Stimulated activated memory B cell treated with anti-CD40 and anti-IgM and Interleukin-4, amounts not matched to agents 10 μg/mL and 1 μg/mL and 100 μg/mL, for 72 hours (primary cell): ENCODE data around the gene SLC9C1.
"Not testable (repeated sequence)": the region's sequence is repeated elsewhere in the genome, so short reads cannot be mapped to it uniquely, and the experiment has no call there.

Source experiments
- ATAC-seq: fragments of 150-1000 bp; cut with Tn5 transposase; 2 replicates; pipeline ENCODE4 v1.10.0; 2021
- H3K27ac Mint-ChIP-seq: one replicate; pipeline ENCODE4 v1.8.0; 2022; ENCODE audit warnings: mild to moderate bottlenecking, mixed read lengths
- H3K27me3 Mint-ChIP-seq: one replicate; pipeline ENCODE4 v1.8.0; 2022; ENCODE audit warnings: mixed read lengths
- H3K36me3 Mint-ChIP-seq: one replicate; pipeline ENCODE4 v1.8.0; 2022; ENCODE audit warnings: mixed read lengths
- H3K4me1 Mint-ChIP-seq: one replicate; pipeline ENCODE4 v1.8.0; 2022; ENCODE audit warnings: mixed read lengths
- H3K4me3 Mint-ChIP-seq: one replicate; pipeline ENCODE4 v1.8.0; 2022; ENCODE audit warnings: mild to moderate bottlenecking, moderate library complexity, mixed read lengths
- H3K9me3 Mint-ChIP-seq: one replicate; pipeline ENCODE4 v1.8.0; 2022; ENCODE audit warnings: mixed read lengths

The SLC9C1 gene

DNA sequence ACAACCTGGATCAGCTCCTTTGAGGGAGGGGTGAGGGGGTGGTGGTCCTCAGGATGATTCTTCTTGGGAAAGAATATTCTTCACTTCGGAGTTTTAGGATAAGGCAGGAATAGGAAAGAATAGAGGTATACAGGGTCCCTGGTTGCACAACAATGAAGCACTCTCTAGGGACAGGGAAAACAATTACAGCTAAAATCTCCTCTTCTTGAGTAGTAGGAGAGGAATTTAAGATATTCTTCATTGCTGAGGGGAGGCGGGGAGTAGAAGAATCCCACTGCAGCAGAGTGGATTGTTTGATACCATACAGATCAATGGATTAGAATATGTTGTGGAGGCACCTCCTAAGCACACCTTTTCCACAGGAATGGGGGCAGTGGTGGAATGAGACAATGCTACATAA, 20.5 kb downstream of the SLC9C1 start:
- Mint-ChIP-seq H3K27ac (no peak overlapping the region), H3K9me3 (no peaks in the 10 kb centered on the region), H3K27me3 (no peaks in the 10 kb centered on the region), H3K4me1 (peaks cover 7% of the 10 kb centered on the region), H3K36me3 (no peaks in the 10 kb centered on the region), H3K4me3 (no peak overlapping the region)
- ATAC-seq: no peak

DNA sequence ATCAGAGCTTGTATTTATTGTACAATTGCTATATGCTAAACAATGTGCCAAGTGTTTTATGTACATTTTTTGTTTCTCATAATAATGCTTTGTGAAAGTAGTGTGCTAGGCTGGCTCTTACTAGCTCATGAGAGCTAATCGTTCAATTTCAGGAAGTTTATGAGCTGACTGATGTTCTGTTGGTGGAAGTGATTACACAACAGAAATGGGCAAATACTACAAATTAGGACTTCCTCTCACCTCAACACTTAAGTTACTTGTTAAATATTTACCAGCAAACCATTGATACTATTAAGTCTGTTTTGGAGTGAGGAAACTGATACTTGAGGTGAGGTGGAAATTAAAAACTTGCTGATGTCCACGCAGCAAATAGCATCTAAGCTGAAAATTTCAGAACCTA, 32.3 kb downstream of the SLC9C1 start:
- no peak overlapping the region for H3K4me3 Mint-ChIP-seq
- peaks cover 3% of the 10 kb centered on the region for H3K9me3 Mint-ChIP-seq
- no peaks in the 10 kb centered on the region for H3K36me3 Mint-ChIP-seq
- no peaks in the 10 kb centered on the region for H3K27me3 Mint-ChIP-seq
- ATAC-seq: no peak
- no peak overlapping the region for H3K27ac Mint-ChIP-seq
- H3K4me1 Mint-ChIP-seq: no peaks in the 10 kb centered on the region

- H3K36me3 Mint-ChIP-seq: peaks cover 2% of the 10 kb centered on the region
- no peak for ATAC-seq
These were observed 33.5 kb downstream of the SLC9C1 start for GRCh38 chr3:112260563-112260962.

DNA sequence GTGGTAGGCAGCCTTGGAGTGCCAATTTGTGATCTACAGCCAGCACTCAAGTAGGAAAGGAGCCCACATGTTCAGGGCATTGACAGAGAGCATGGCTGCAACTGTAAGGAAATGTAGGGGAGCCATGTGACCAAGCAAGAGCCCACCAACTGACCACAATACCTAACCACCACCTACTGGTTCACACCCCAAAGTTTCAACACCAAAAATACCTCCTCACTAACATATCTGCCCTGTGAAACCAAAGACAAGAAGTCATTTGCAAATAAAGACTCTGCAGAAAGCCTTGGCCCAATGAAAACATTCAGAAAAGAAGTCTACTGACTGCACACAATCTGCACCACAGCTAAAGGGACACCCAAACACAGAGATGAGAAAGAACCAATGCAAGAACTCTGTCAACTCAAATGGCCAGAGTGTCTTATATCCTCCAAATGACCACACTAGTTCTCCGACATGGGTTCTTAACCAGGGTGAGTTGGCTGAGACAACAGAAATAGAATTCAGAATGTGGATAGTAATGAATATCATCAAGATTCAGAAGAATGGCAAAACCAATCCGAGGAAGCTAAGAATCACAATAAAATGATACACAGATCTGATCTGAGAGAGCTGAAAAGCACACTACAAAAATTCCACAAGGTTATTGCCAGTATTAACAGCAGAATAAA, 40.6 kb downstream of the SLC9C1 start:
- peaks cover 19% of the 10 kb centered on the region for H3K9me3 Mint-ChIP-seq
- no peak overlapping the region for H3K4me3 Mint-ChIP-seq
- H3K36me3 Mint-ChIP-seq: peaks cover 29% of the 10 kb centered on the region
- H3K4me1 Mint-ChIP-seq: no peaks in the 10 kb centered on the region
- no peak for ATAC-seq
- H3K27me3 Mint-ChIP-seq: peaks cover 9% of the 10 kb centered on the region
- H3K27ac Mint-ChIP-seq: no peak overlapping the region

More at GRCh38 chr3:112260563-112260962, 33.5 kb downstream of the SLC9C1 start:
- Mint-ChIP-seq H3K4me1 (no peaks in the 10 kb centered on the region), H3K27ac (no peak overlapping the region), H3K4me3 (no peak overlapping the region), H3K27me3 (peaks cover under 1% of the 10 kb centered on the region), H3K9me3 (peaks cover 7% of the 10 kb centered on the region)

DNA sequence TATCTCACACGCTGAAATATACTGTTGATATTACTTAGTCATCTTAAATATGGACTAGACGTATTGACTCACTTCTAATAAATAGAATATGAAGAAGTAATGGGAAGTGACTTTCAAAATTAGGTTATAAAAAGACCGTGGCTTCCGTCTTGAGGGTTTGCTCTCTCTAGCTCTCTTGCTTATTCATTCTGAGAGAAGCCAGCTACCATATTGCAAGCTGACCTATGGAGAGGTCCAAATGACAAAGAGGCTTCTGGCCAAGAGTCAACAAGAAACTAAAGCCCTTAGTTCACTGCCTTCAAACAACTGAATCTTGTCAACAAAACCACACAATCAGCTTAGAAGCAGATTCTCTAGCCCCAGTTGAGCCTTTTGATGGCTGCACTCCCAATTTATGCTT, 46.1 kb downstream of the SLC9C1 start:
- no peak overlapping the region for H3K27ac Mint-ChIP-seq
- H3K4me1 Mint-ChIP-seq: no peaks in the 10 kb centered on the region
- ATAC-seq: no peak
- H3K27me3 Mint-ChIP-seq: no peaks in the 10 kb centered on the region
- H3K4me3 Mint-ChIP-seq: no peak overlapping the region
- H3K9me3 Mint-ChIP-seq: no peaks in the 10 kb centered on the region
- peaks cover 5% of the 10 kb centered on the region for H3K36me3 Mint-ChIP-seq

GRCh38 chr3:112247350-112247749, 46.7 kb downstream of the SLC9C1 start:
- Mint-ChIP-seq H3K36me3 (peaks cover 5% of the 10 kb centered on the region), H3K27ac (no peak overlapping the region), H3K27me3 (no peaks in the 10 kb centered on the region), H3K4me3 (no peak overlapping the region), H3K9me3 (no peaks in the 10 kb centered on the region), H3K4me1 (no peaks in the 10 kb centered on the region)
- ATAC-seq: no peak

- Mint-ChIP-seq H3K4me1 (no peaks in the 10 kb centered on the region), H3K27me3 (no peaks in the 10 kb centered on the region), H3K4me3 (no peak overlapping the region), H3K36me3 (no peaks in the 10 kb centered on the region), H3K27ac (no peak overlapping the region), H3K9me3 (no peaks in the 10 kb centered on the region)
- ATAC-seq: no peak
These were observed 60.9 kb downstream of the SLC9C1 start for GRCh38 chr3:112233083-112233482.

- H3K4me3 Mint-ChIP-seq: no peak overlapping the region
- no peaks in the 10 kb centered on the region for H3K36me3 Mint-ChIP-seq
- no peaks in the 10 kb centered on the region for H3K9me3 Mint-ChIP-seq
- no peaks in the 10 kb centered on the region for H3K27me3 Mint-ChIP-seq
- H3K27ac Mint-ChIP-seq: no peak overlapping the region
- ATAC-seq: no peak
- no peaks in the 10 kb centered on the region for H3K4me1 Mint-ChIP-seq
These were observed 62.3 kb downstream of the SLC9C1 start for GRCh38 chr3:112231727-112232126.

DNA sequence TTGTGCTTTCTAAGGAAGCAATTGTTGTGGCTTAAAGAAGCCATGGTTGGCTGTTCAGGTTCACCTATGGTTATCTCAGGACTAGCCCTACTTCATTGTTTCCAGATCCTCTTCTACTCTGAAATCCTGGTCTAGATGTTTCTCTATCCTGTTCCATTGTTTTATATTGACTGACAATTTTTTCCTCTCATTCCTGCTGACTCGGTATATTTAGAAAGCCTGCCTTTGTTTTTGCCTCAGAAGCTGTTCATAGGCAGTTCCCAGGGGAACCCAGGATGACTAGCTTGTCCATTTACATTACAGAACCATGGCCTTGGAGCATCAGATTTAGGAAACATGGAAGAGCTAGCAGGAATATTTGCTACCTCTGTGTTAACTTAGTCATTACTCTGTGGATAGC, 64.0 kb downstream of the SLC9C1 start:
- Mint-ChIP-seq H3K4me3 (no peak overlapping the region), H3K36me3 (peaks cover 9% of the 10 kb centered on the region), H3K27ac (no peak overlapping the region), H3K27me3 (peaks cover 8% of the 10 kb centered on the region), H3K4me1 (no peaks in the 10 kb centered on the region), H3K9me3 (peaks cover 10% of the 10 kb centered on the region)
- ATAC-seq: no peak

DNA sequence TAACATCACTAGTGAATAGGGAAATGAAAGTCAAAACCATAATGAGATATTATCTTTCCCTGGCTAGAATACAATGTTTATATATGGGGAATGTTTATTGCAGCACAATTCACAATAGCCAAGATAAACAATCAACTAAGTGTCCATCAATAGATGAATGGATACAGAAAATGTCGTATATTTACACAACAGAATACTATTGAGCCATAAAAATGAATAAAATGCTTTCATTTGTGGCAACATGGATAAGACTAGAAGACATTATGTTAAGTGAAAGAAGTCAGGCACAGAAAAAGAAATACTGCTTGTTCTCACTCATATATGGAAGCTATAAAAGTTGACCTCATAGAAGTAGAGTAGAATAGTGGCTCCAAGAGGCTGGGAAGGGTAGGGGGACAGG, 65.2 kb downstream of the SLC9C1 start:
- no peaks in the 10 kb centered on the region for H3K4me1 Mint-ChIP-seq
- H3K36me3 Mint-ChIP-seq: peaks cover 17% of the 10 kb centered on the region
- H3K4me3 Mint-ChIP-seq: no peak overlapping the region
- no peak overlapping the region for H3K27ac Mint-ChIP-seq
- peaks cover 18% of the 10 kb centered on the region for H3K9me3 Mint-ChIP-seq
- H3K27me3 Mint-ChIP-seq: peaks cover 17% of the 10 kb centered on the region
- ATAC-seq: no peak

DNA sequence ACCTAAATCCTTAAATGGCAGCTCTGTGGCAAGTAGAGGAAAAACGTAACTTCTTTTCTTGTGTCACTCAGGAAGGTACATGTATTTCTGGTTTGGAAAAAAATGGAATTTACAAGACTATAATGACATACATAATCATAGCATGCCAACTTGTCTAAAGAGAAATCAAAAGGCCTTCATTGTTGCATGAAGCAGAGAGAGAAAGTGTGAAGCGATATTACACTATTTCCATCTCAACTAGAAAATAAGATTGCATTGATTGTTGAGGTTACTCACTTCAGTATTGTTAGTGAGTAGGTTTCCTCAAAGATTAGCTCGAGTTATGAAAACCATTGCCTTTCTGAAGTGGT, 93.7 kb downstream of the SLC9C1 start:
- Mint-ChIP-seq H3K27me3 (peaks cover 9% of the 10 kb centered on the region), H3K4me1 (no peaks in the 10 kb centered on the region), H3K9me3 (no peaks in the 10 kb centered on the region), H3K36me3 (no peaks in the 10 kb centered on the region), H3K27ac (no peak overlapping the region), H3K4me3 (no peak overlapping the region)
- ATAC-seq: no peak

DNA sequence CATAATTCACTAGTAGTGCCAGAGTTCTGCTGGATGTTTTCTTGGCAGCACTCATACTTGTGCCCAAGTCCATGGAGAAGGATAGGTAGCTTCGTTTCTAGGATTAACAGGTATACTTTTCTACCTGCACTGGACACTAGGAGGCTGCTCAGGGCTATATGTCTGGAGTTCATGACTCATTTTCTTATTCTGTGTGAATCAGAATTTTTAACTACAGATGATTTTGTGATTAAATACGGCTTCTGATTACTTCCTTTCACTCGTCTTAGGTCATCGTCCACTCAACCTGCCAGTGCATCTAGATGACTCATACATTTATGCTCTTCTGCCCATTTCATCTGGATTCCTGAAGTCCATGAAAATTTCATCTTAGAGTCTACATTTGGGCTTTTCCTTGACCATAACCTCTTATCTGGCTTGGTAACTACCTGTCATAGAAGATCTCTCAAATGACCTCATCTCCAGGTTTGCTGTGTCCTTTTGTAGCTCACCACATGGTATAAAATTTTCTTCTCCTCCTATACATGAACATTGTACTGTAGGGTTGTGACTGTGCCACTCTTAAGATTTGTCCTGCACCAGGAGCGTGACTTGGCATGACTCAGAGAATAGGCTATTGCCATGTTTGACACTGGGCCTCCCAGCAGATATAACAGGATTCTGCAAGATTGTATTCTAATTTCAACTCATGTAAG, 94.2 kb downstream of the SLC9C1 start:
- Mint-ChIP-seq H3K9me3 (no peaks in the 10 kb centered on the region), H3K36me3 (no peaks in the 10 kb centered on the region)

DNA sequence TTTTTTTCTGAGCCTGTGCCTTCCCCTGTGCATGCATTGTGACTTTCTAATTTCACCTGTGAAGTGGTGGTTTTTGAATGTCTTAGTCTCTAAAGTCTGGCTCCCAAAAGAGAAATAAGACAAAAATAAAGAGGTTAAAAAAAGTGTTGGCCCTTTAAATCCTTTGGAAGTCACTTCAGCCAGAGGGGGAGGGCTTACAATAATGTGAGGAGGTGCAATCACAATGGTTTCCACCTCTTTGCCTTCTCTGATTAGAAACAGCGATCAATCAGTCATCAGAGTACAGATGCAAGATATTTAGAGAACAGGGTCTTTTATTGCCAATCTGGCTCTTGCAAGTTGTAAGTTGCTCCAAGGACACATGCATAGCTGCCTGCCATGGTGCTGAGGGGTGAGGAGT, 96.9 kb downstream of the SLC9C1 start:
- peaks cover 6% of the 10 kb centered on the region for H3K36me3 Mint-ChIP-seq
- no peak for ATAC-seq
- H3K4me1 Mint-ChIP-seq: no peaks in the 10 kb centered on the region
- peaks cover 11% of the 10 kb centered on the region for H3K9me3 Mint-ChIP-seq
- H3K27ac Mint-ChIP-seq: no peak overlapping the region
- H3K27me3 Mint-ChIP-seq: peaks cover 16% of the 10 kb centered on the region
- H3K4me3 Mint-ChIP-seq: no peak overlapping the region

More for the DNA sequence above, 94.2 kb downstream of the SLC9C1 start:
- no peak for ATAC-seq
- peaks cover 9% of the 10 kb centered on the region for H3K27me3 Mint-ChIP-seq
- no peak overlapping the region for H3K4me3 Mint-ChIP-seq
- no peak overlapping the region for H3K27ac Mint-ChIP-seq
- H3K4me1 Mint-ChIP-seq: no peaks in the 10 kb centered on the region

GRCh38 chr3:112187300-112187699, 106.7 kb downstream of the SLC9C1 start:
- H3K36me3 Mint-ChIP-seq: peaks cover 5% of the 10 kb centered on the region
- ATAC-seq: no peak
- peaks cover 10% of the 10 kb centered on the region for H3K9me3 Mint-ChIP-seq
- no peaks in the 10 kb centered on the region for H3K4me1 Mint-ChIP-seq
- H3K27me3 Mint-ChIP-seq: peaks cover 7% of the 10 kb centered on the region
- no peak overlapping the region for H3K27ac Mint-ChIP-seq
- no peak overlapping the region for H3K4me3 Mint-ChIP-seq

DNA sequence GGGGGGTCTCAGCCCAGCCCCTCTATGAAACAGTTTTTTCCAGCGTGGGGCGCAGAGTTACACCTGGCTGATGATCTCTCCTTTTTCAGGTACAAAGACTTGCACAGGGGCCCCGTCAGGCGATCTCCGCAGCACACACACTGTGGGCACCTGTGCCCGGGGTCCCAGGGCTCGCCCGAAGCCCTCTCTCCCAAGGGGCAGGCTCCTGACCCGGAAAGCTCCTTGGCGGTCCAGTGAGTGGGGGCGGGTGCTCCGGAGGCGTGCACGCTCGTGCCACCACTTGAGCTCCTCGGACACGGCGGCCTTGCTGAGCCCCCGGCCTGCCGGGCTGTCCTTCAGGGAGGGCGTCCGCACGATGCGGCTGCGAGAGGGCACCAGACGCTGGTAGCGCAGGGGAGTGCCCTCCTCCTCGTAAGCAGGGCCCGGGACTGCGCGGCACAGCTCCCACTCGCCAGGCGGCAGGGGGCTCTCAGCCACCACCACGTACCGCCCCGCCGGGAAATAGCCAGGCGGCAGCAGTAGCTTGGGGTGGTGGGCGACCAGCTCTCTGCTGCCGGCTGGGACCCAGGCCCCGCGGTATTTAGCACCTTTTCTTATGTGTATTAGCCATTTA, 108.5 kb downstream of the SLC9C1 start:
- peak; percentile 57 for ATAC-seq
- H3K4me1 Mint-ChIP-seq, H3K9me3 Mint-ChIP-seq, H3K27me3 Mint-ChIP-seq, H3K36me3 Mint-ChIP-seq, H3K4me3 Mint-ChIP-seq, H3K27ac Mint-ChIP-seq: not testable (repeated sequence)

GRCh38 chr3:112175646-112176045, 118.4 kb downstream of the SLC9C1 start:
- no peaks in the 10 kb centered on the region for H3K36me3 Mint-ChIP-seq
- ATAC-seq: no peak
- no peaks in the 10 kb centered on the region for H3K9me3 Mint-ChIP-seq
- H3K27me3 Mint-ChIP-seq: peaks cover 10% of the 10 kb centered on the region
- no peak overlapping the region for H3K27ac Mint-ChIP-seq
- H3K4me3 Mint-ChIP-seq: no peak overlapping the region
- H3K4me1 Mint-ChIP-seq: no peaks in the 10 kb centered on the region
